HEK293 (cell line): ENCODE results near the gene PDE3A.

ENCODE experiments used
- CTCF ChIA-PET: fragments of 350-600 bp; formaldehyde crosslinking; extraction: SDS; loops from one replicate; lab custom pipeline; 2021; ENCODE audit warnings: antibody characterized with exemption; lab: Yijun Ruan, JAX
- POLR2A ChIA-PET: fragments of 300-600 bp; formaldehyde crosslinking; extraction: SDS; loops from one replicate; lab custom pipeline; 2020; ENCODE audit warnings: antibody characterized with exemption, inconsistent platforms; lab: Yijun Ruan, JAX
- H3K27ac ChIP-seq: fragments of 200-500 bp; sonication (Bioruptor generic); 2 replicates; pipeline ENCODE4 v1.5.1; 2014; ENCODE audit warnings: low read depth, low read length, control low read depth, inconsistent platforms; ENCODE audit errors: extremely low read depth
- H3K36me3 ChIP-seq, 2 experiments: fragments of 200-500 bp in 1 of 2; sonication (Bioruptor generic) in 1 of 2; 1 replicate in 1 of 2; 2 replicates in 1 of 2; pipeline ENCODE4 v1.5.1; 2014 to 2017; ENCODE audit warnings: inconsistent platforms in 2 of 2, low read length in 2 of 2; ENCODE audit not compliant: control insufficient read depth in 2 of 2, insufficient read depth in 1 of 2
- H3K4me1 ChIP-seq: fragments of 200-500 bp; sonication (Bioruptor generic); 2 replicates; pipeline ENCODE4 v1.5.1; 2014; ENCODE audit warnings: mild to moderate bottlenecking, low read length, inconsistent platforms; ENCODE audit not compliant: control insufficient read depth, insufficient read depth
- H3K4me3 ChIP-seq: 2 replicates; pipeline ENCODE4 v1.5.1; 2011; ENCODE audit warnings: low read depth, mild to moderate bottlenecking, control low read depth, low read length, moderate library complexity
- H3K9me3 ChIP-seq: fragments of 200-500 bp; sonication (Bioruptor generic); 2 replicates; pipeline ENCODE4 v1.5.1; 2014; ENCODE audit warnings: low read depth, low read length, inconsistent platforms; ENCODE audit not compliant: control insufficient read depth, insufficient read depth
- GLIS1 ChIP-seq: fragments of 450-650 bp; formaldehyde crosslinking; IDR thresholded peaks from 2 replicates; pipeline ENCODE4 v1.5.1; 2016; ENCODE audit warnings: missing biosample characterization, missing genetic modification characterization
- HOXD13 ChIP-seq: sonication (generic); formaldehyde crosslinking; IDR thresholded peaks from 2 replicates; pipeline ENCODE4 v1.8.0; 2022; ENCODE audit warnings: missing genetic modification reagents, borderline replicate concordance
- KLF9 ChIP-seq: fragments of 450-650 bp; formaldehyde crosslinking; IDR thresholded peaks from 2 replicates; pipeline ENCODE4 v1.5.1; 2016; ENCODE audit warnings: missing biosample characterization, missing genetic modification characterization, low read depth
- MYNN ChIP-seq: fragments of 450-650 bp; formaldehyde crosslinking; IDR thresholded peaks from 2 replicates; pipeline ENCODE4 v1.5.1; 2016; ENCODE audit warnings: missing biosample characterization, missing genetic modification characterization, borderline replicate concordance
- SP3 ChIP-seq: fragments of 450-650 bp; formaldehyde crosslinking; IDR thresholded peaks from 2 replicates; pipeline ENCODE4 v1.5.1; 2016; ENCODE audit warnings: missing biosample characterization, missing genetic modification characterization
- YY1 ChIP-seq: fragments of 450-650 bp; formaldehyde crosslinking; IDR thresholded peaks from 2 replicates; pipeline ENCODE4 v1.5.1; 2018; ENCODE audit warnings: missing biosample characterization, missing genetic modification characterization
- ZBTB21 ChIP-seq: fragments of 450-650 bp; formaldehyde crosslinking; IDR thresholded peaks from 2 replicates; pipeline ENCODE4 v1.5.1; 2017; ENCODE audit warnings: missing biosample characterization, missing genetic modification characterization
- ZNF146 ChIP-seq: fragments of 450-650 bp; formaldehyde crosslinking; IDR thresholded peaks from 2 replicates; pipeline ENCODE4 v1.5.1; 2016; ENCODE audit warnings: missing biosample characterization, missing genetic modification characterization
- ZNF169 ChIP-seq: fragments of 450-650 bp; formaldehyde crosslinking; IDR thresholded peaks from 2 replicates; pipeline ENCODE4 v1.5.1; 2016; ENCODE audit warnings: missing biosample characterization, missing genetic modification characterization
- ZNF184 ChIP-seq: fragments of 450-650 bp; IDR thresholded peaks from 2 replicates; pipeline ENCODE4 v1.5.1; 2018; ENCODE audit warnings: missing biosample characterization, mild to moderate bottlenecking, missing genetic modification characterization
- ZNF221 ChIP-seq: fragments of 450-650 bp; formaldehyde crosslinking; IDR thresholded peaks from 2 replicates; pipeline ENCODE4 v1.5.1; 2017; ENCODE audit warnings: missing biosample characterization, missing genetic modification characterization, borderline replicate concordance
- ZNF521 ChIP-seq: fragments of 450-650 bp; formaldehyde crosslinking; IDR thresholded peaks from 2 replicates; pipeline ENCODE4 v1.5.1; 2017; ENCODE audit warnings: missing biosample characterization, mild to moderate bottlenecking, missing genetic modification characterization
- ZNF548 ChIP-seq: fragments of 450-650 bp; formaldehyde crosslinking; IDR thresholded peaks from 2 replicates; pipeline ENCODE4 v1.5.1; 2016; ENCODE audit warnings: missing biosample characterization, missing genetic modification characterization
- ZNF791 ChIP-seq: fragments of 450-650 bp; formaldehyde crosslinking; IDR thresholded peaks from 2 replicates; pipeline ENCODE4 v1.5.1; 2016; ENCODE audit warnings: missing biosample characterization, missing genetic modification characterization
- ZNF792 ChIP-seq: fragments of 450-650 bp; formaldehyde crosslinking; IDR thresholded peaks from 2 replicates; pipeline ENCODE4 v1.5.1; 2016; ENCODE audit warnings: missing biosample characterization, missing genetic modification characterization
- ZSCAN23 ChIP-seq: fragments of 450-650 bp; formaldehyde crosslinking; IDR thresholded peaks from 2 replicates; pipeline ENCODE4 v1.5.1; 2016; ENCODE audit warnings: missing biosample characterization, missing genetic modification characterization
- TF ChIP-seq, protein P1 (sequence below): fragments of 450-650 bp; formaldehyde crosslinking; IDR thresholded peaks from 2 replicates; pipeline ENCODE4 v1.5.1; 2016; ENCODE audit warnings: missing biosample characterization, missing genetic modification characterization, borderline replicate concordance
- TF ChIP-seq, protein P2 (sequence below): fragments of 450-650 bp; formaldehyde crosslinking; IDR thresholded peaks from 2 replicates; pipeline ENCODE4 v1.5.1; 2016; ENCODE audit warnings: missing biosample characterization, missing genetic modification characterization, low read depth
- TF ChIP-seq, protein P3 (sequence below): fragments of 450-650 bp; formaldehyde crosslinking; IDR thresholded peaks from 2 replicates; pipeline ENCODE4 v1.5.1; 2017; ENCODE audit warnings: missing biosample characterization, missing genetic modification characterization

PDE3A gene

DNA sequence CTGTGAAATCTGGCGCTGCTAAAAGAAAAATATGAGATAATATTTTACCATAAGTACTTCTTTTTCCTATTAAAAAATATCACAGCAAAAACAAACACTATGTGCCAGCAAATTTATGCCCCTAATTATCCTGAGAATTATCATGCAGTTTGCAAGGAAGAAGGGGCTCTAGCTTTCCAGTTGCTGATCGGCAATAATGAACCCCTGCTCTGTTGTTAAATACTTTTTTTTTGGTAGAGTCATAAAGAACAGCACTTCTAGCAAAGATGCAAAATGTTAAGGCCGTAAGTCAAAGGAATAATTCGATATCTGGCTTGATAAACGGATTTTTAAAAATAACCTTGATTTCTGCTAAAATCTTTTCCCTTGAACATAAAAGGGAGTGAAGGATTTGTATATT is 108.9 kb downstream of the PDE3A start:
- no peaks in the 10 kb centered on the region for H3K9me3 ChIP-seq
- CTCF ChIA-PET = no interaction called here

DNA sequence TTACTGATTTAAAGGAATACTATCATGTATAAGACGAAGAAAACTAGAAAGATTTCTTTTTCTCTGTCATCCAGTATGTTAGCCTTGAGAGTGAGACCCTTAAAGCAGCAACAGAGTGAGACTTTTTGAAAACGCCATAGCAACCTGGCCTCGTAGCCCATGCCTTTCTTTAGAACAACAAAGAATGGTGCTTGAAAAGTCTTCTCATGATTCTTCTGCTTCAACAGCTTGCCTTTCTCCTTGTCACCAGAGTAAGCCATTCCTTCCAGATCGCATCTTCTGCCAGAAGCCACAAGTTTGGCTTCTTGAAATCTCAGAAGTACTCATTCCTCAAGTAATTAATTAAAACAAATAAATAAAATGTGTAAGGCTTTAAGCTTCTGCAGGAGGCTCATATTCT is 109.3 kb downstream of the PDE3A start:
- no peaks in the 10 kb centered on the region for H3K36me3 ChIP-seq

More for the DNA sequence above, 108.9 kb downstream of the PDE3A start:
- Histone ChIP-seq H3K36me3 (no peaks in the 10 kb centered on the region), H3K4me3 (no peak overlapping the region), H3K27ac (no peak overlapping the region), H3K4me1 (no peaks in the 10 kb centered on the region)
- POLR2A ChIA-PET = no interaction called here
- TF ChIP-seq YY1 (no peak), ZNF169 (no peak), ZNF146 (no peak)

DNA sequence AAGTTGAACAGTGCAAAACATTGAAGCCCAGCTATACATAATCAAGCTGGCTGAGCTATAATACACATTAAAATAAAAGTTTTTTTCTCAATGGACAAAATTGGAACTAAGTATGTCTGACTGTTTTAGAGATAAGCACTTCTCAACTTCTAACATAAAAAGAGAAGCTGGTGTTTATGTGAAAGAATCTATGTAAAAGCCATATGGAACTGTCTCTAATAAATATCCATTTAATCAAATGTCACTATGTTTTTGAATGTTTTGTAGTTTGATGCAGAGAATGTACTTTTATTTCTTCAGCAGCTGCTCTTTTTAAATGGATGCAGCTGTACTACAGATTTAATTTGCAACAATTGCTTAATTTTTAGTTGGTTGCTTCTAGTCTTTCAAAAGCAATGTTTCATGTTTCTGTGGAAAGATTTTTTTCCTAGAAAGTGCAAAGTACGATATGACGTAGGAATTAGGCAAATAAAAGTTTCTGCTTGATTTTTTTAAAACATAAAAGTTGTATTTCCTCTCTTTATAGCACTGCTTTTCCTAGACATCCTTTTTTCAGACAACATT is 114.2 kb downstream of the PDE3A start:
- H3K27ac ChIP-seq = no peak overlapping the region
- H3K4me1 ChIP-seq = no peaks in the 10 kb centered on the region
- H3K36me3 ChIP-seq = no peaks in the 10 kb centered on the region
- no peak overlapping the region for H3K4me3 ChIP-seq
- H3K9me3 ChIP-seq = no peaks in the 10 kb centered on the region
- ChIA-PET POLR2A (no interaction called here), CTCF (interaction anchor here (1.1 to 1.5 kb wide), 2 partner anchors 18 to 20 kb away, joined by 3 to 6 read pairs; no protein-coding TSS in a partner anchor)
- no peak for TF ChIP-seq MYNN (tag by site-specific recombination)
- TF ChIP-seq ZSCAN23 (tag by site-specific recombination) = no peak
- TF ChIP-seq ZNF221 (tag by site-specific recombination) = no peak
- TF ChIP-seq ZNF521 (tag by site-specific recombination) = no peak

More for the DNA sequence above, 109.3 kb downstream of the PDE3A start:
- Histone ChIP-seq H3K27ac (no peak overlapping the region), H3K4me3 (no peak overlapping the region), H3K4me1 (no peaks in the 10 kb centered on the region), H3K9me3 (no peaks in the 10 kb centered on the region)
- TF ChIP-seq ZNF548 (no peak), ZBTB21 (tag by site-specific recombination) (no peak)
- TF ChIP-seq, protein P1, sequence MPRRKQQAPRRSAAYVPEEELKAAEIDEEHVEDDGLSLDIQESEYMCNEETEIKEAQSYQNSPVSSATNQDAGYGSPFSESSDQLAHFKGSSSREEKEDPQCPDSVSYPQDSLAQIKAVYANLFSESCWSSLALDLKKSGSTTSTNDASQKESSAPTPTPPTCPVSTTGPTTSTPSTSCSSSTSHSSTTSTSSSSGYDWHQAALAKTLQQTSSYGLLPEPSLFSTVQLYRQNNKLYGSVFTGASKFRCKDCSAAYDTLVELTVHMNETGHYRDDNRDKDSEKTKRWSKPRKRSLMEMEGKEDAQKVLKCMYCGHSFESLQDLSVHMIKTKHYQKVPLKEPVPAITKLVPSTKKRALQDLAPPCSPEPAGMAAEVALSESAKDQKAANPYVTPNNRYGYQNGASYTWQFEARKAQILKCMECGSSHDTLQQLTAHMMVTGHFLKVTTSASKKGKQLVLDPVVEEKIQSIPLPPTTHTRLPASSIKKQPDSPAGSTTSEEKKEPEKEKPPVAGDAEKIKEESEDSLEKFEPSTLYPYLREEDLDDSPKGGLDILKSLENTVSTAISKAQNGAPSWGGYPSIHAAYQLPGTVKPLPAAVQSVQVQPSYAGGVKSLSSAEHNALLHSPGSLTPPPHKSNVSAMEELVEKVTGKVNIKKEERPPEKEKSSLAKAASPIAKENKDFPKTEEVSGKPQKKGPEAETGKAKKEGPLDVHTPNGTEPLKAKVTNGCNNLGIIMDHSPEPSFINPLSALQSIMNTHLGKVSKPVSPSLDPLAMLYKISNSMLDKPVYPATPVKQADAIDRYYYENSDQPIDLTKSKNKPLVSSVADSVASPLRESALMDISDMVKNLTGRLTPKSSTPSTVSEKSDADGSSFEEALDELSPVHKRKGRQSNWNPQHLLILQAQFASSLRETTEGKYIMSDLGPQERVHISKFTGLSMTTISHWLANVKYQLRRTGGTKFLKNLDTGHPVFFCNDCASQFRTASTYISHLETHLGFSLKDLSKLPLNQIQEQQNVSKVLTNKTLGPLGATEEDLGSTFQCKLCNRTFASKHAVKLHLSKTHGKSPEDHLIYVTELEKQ = no peak
- ChIA-PET CTCF (no interaction called here), POLR2A (no interaction called here)

DNA sequence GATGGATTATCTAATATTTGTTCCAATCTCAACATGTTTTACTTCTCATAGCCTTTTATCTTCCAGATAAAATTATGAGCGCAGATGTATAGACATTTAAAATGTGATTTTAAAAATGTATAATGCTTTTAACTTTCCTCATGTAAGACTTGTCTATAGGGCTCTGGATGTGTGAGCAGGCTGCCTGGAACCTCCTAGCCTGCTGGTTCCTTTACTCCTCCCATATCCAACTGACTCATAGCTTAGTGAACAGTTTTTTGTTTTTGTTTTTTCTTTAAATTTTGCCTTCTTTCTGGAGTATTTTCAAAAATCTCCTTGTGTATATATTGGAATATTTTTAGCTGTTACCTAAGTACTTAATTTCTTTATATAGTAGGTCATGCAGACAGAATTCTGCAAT is 115.4 kb downstream of the PDE3A start:
- Histone ChIP-seq H3K4me1 (no peaks in the 10 kb centered on the region), H3K4me3 (no peak overlapping the region), H3K9me3 (no peaks in the 10 kb centered on the region), H3K27ac (no peak overlapping the region), H3K36me3 (no peaks in the 10 kb centered on the region)
- ChIA-PET POLR2A (no interaction called here), CTCF (no interaction called here)
- no peak for TF ChIP-seq SP3
- TF ChIP-seq ZNF184 (tag by site-specific recombination) = no peak
- no peak for TF ChIP-seq HOXD13 (CRISPR knock-in tag)
- TF ChIP-seq, protein P1 = no peak
- TF ChIP-seq ZNF792 (tag by site-specific recombination) = no peak
- no peak for TF ChIP-seq KLF9
- no peak for TF ChIP-seq GLIS1 (tag by site-specific recombination)
- TF ChIP-seq ZNF791 (tag by site-specific recombination) = no peak
- TF ChIP-seq, protein P2, sequence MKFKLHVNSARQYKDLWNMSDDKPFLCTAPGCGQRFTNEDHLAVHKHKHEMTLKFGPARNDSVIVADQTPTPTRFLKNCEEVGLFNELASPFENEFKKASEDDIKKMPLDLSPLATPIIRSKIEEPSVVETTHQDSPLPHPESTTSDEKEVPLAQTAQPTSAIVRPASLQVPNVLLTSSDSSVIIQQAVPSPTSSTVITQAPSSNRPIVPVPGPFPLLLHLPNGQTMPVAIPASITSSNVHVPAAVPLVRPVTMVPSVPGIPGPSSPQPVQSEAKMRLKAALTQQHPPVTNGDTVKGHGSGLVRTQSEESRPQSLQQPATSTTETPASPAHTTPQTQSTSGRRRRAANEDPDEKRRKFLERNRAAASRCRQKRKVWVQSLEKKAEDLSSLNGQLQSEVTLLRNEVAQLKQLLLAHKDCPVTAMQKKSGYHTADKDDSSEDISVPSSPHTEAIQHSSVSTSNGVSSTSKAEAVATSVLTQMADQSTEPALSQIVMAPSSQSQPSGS (tag by site-specific recombination) = no peak
- TF ChIP-seq, protein P3, sequence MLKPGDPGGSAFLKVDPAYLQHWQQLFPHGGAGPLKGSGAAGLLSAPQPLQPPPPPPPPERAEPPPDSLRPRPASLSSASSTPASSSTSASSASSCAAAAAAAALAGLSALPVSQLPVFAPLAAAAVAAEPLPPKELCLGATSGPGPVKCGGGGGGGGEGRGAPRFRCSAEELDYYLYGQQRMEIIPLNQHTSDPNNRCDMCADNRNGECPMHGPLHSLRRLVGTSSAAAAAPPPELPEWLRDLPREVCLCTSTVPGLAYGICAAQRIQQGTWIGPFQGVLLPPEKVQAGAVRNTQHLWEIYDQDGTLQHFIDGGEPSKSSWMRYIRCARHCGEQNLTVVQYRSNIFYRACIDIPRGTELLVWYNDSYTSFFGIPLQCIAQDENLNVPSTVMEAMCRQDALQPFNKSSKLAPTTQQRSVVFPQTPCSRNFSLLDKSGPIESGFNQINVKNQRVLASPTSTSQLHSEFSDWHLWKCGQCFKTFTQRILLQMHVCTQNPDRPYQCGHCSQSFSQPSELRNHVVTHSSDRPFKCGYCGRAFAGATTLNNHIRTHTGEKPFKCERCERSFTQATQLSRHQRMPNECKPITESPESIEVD (tag by site-specific recombination) = no peak
